ENCODE data around the gene CFAP68. TPM values are rescaled to one million over a fixed set of nuclear protein-coding genes. Genes with fewer than 3 reads are reported as not detected.

The CFAP68 gene
- total and polyA plus RNA-seq, 9 of the 15 experiments (the other 6 are each of a cell fraction or from before 2014, with no cell fraction given) = 22.8 to 72.3 (median 52.5) TPM

- CTCF ChIA-PET (ENCODE audit: low intra/inter-chr PET ratio) = interaction anchor here (0.6 to 3.7 kb wide), 4 partner anchors 63 to 386 kb away, joined by 3 to 31 read pairs (median 8); no protein-coding TSS in a partner anchor
- no peak for FAIRE-seq
- Histone ChIP-seq H2AFZ (ENCODE audit: low read depth, low read length) (no peak overlapping the region), H3K4me2 (ENCODE audit: insufficient read depth, low read length) (no peak overlapping the region), H3K27ac (ENCODE audit: extremely low read depth, low read depth, low read length) (no peak overlapping the region), H3K79me2 (ENCODE audit: control insufficient read depth, insufficient read depth, low read length) (no peaks in the 10 kb centered on the region), H3K36me3 (ENCODE audit: control insufficient read depth, insufficient read depth, low read length) (peaks cover 43% of the 10 kb centered on the region), H4K20me1 (replicated peaks; ENCODE audit: control insufficient read depth, insufficient read depth, low read length) (no peaks in the 10 kb centered on the region), H3K4me3 (no peak overlapping the region), H3K9me3 (replicated peaks; ENCODE audit: control insufficient read depth, insufficient read depth, low read depth, low read length) (no peaks in the 10 kb centered on the region), H3K4me1 (replicated peaks in 1 of 2; ENCODE audit: control insufficient read depth in 2 of 2, insufficient read depth in 2 of 2, low read length in 2 of 2) (peaks cover 0 to 3% of the 10 kb centered on the region in 2 experiments; a peak in 2 of 5 replicates), H3K9me1 (ENCODE audit: control insufficient read depth, insufficient read depth, low read length) (no peaks in the 10 kb centered on the region), H3K9ac (ENCODE audit: insufficient read depth in 1 of 2, low read depth in 2 of 2, low read length in 2 of 2) (no peak overlapping the region), H3K27me3 (ENCODE audit: control insufficient read depth in 2 of 2, insufficient read depth in 2 of 2, low read length in 2 of 2) (no peaks in the 10 kb centered on the region)
- BruUV-seq (replicated peaks) = no TSS peak
- POLR2A ChIA-PET = interaction anchor here (1.1 to 2.1 kb wide), 2 partner anchors 10 to 17 kb away, joined by 3 to 4 read pairs; no protein-coding TSS in a partner anchor
- TF ChIP-seq ZFP1 (CRISPR knock-in tag; IDR thresholded peaks at IDR 0.05) (no peak), ZNF232 (CRISPR knock-in tag; IDR thresholded peaks at IDR 0.05) (no peak), NKRF (IDR thresholded peaks at IDR 0.05; ENCODE audit: borderline replicate concordance) (no peak), ATF6 (CRISPR knock-in tag; IDR thresholded peaks at IDR 0.05) (no peak), CGGBP1 (CRISPR knock-in tag; IDR thresholded peaks at IDR 0.05) (no peak), PTRF (tag; IDR thresholded peaks at IDR 0.05) (no peak), TFAM (CRISPR knock-in tag; conservative IDR thresholded peaks at IDR 0.05) (no peak), ZNF655 (CRISPR knock-in tag; IDR thresholded peaks at IDR 0.05) (no peak), NFE2 (IDR thresholded peaks at IDR 0.05; ENCODE audit: low read depth) (no peak), ZNF41 (CRISPR knock-in tag; conservative IDR thresholded peaks at IDR 0.05) (no peak)
- in situ Hi-C loops (cut with MboI) (loop anchor here (5.0 to 10.0 kb wide), 2 partner anchors 238 to 385 kb away; partner anchors contain the start of gene SIK2), intact Hi-C loops (cut with micrococcal nuclease) (no loop called here)
- WGBS (ENCODE audit: insufficient coverage, low coverage, missing lambda C conversion rate) = 100% methylated on average over 1 of the region's 1 CpG
- no peak for DNase-seq (ENCODE audit: extremely low read depth in 1 of 4, low spot score in 3 of 4)
- no peak for ATAC-seq
These were observed 39.2 kb upstream of the CFAP68 start for GRCh38 chr11:111840143-111840542.
